Measurements from ENCODE around the gene MROH8. TPM values are rescaled to one million over a fixed set of nuclear protein-coding genes. Genes with fewer than 3 reads are reported as not detected.

Gene MROH8
- total and polyA plus RNA-seq, 2 of the 13 experiments (the other 11 are each of a cell fraction or from before 2014, with no cell fraction given) = 2.6 to 5.5 TPM

- H3K9me3 ChIP-seq (ENCODE audit: low read length) = no peaks in the 10 kb centered on the region
- FAIRE-seq (no peak), DNase-seq (ENCODE audit: low spot score) (no peak), ATAC-seq (no peak)
- in situ Hi-C loops (cut with HindIII; ENCODE audit: extremely low pct_ligation_motif_present, low pct_unique_long_range_greater_than_20kb) (no loop called here), intact Hi-C loops (cut with micrococcal nuclease; ENCODE audit: unreplicated experiment) (no loop called here)
- no peaks in the 10 kb centered on the region for H3K27me3 ChIP-seq (ENCODE audit: control insufficient read depth in 1 of 2, insufficient read depth in 2 of 2, low read length in 2 of 2)
- no peak overlapping the region for H3K4me2 ChIP-seq (ENCODE audit: low read depth, low read length)
- H3K79me2 ChIP-seq (ENCODE audit: insufficient read depth, low read length) = no peaks in the 10 kb centered on the region
- H3K27ac ChIP-seq (ENCODE audit: extremely low read length, insufficient read depth, low read length) = no peak overlapping the region
- H3K9ac ChIP-seq (ENCODE audit: insufficient read depth, low read depth, low read length) = no peak overlapping the region
- no peak overlapping the region for H3K4me3 ChIP-seq (replicated peaks in 1 of 3; ENCODE audit: insufficient read depth in 1 of 3, low read depth in 2 of 3, low read length in 3 of 3)
- peaks cover 0 to 2% of the 10 kb centered on the region in 2 experiments; a peak in 1 of 5 replicates for H3K36me3 ChIP-seq (replicated peaks in 1 of 2; ENCODE audit: control insufficient read depth in 1 of 2, insufficient read depth in 2 of 2, low read length in 2 of 2)
- H4K20me1 ChIP-seq (ENCODE audit: insufficient read depth, low read length) = no peaks in the 10 kb centered on the region
- ChIA-PET POLR2A (interaction anchor here (1.0 kb wide), 1 partner anchor 13 kb away, joined by 3 read pairs; no protein-coding TSS in a partner anchor), CTCF (ENCODE audit: low intra/inter-chr PET ratio, low total read pairs) (no interaction called here)
- no TSS peak for BruUV-seq (replicated peaks)
- H2AFZ ChIP-seq (ENCODE audit: low read length) = no peak overlapping the region
- WGBS (ENCODE audit: low lambda C conversion rate) = 94% methylated on average over 1 of the region's 1 CpG
- no peaks in the 10 kb centered on the region for H3K4me1 ChIP-seq (ENCODE audit: insufficient read depth, low read length)
- TF ChIP-seq RFXANK (CRISPR knock-in tag; IDR thresholded peaks at IDR 0.05) (no peak), XRCC5 (optimal IDR thresholded peaks at IDR 0.05; ENCODE audit: low read length) (no peak), ZBTB2 (CRISPR knock-in tag; IDR thresholded peaks at IDR 0.05; ENCODE audit: low read depth) (no peak), ZNF773 (CRISPR knock-in tag; IDR thresholded peaks at IDR 0.05; ENCODE audit: borderline replicate concordance) (no peak), DMAP1 (CRISPR knock-in tag; IDR thresholded peaks at IDR 0.05) (no peak), SP4 (CRISPR knock-in tag; IDR thresholded peaks at IDR 0.05) (no peak), HDAC1 (CRISPR knock-in tag; IDR thresholded peaks at IDR 0.05) (no peak), PHF20 (CRISPR knock-in tag; IDR thresholded peaks at IDR 0.05) (no peak), ZNF230 (CRISPR knock-in tag; IDR thresholded peaks at IDR 0.05) (no peak), KDM6A (CRISPR knock-in tag; IDR thresholded peaks at IDR 0.05; ENCODE audit: low read depth) (no peak), ARNT2 (CRISPR knock-in tag; IDR thresholded peaks at IDR 0.05; ENCODE audit: low read depth) (no peak), ZNF138 (CRISPR knock-in tag; IDR thresholded peaks at IDR 0.05; ENCODE audit: low read depth) (no peak), CCAR2 (optimal IDR thresholded peaks at IDR 0.05; ENCODE audit: low read depth, low read length) (no peak), ZNF781 (CRISPR knock-in tag; IDR thresholded peaks at IDR 0.05; ENCODE audit: borderline replicate concordance, not compliant biosample characterization) (no peak), ZNF224 (CRISPR knock-in tag; IDR thresholded peaks at IDR 0.05) (no peak), ZNF800 (CRISPR knock-in tag; IDR thresholded peaks at IDR 0.05) (no peak), ZNF547 (CRISPR knock-in tag; IDR thresholded peaks at IDR 0.05) (no peak)
- TF ChIP-seq, protein P1, sequence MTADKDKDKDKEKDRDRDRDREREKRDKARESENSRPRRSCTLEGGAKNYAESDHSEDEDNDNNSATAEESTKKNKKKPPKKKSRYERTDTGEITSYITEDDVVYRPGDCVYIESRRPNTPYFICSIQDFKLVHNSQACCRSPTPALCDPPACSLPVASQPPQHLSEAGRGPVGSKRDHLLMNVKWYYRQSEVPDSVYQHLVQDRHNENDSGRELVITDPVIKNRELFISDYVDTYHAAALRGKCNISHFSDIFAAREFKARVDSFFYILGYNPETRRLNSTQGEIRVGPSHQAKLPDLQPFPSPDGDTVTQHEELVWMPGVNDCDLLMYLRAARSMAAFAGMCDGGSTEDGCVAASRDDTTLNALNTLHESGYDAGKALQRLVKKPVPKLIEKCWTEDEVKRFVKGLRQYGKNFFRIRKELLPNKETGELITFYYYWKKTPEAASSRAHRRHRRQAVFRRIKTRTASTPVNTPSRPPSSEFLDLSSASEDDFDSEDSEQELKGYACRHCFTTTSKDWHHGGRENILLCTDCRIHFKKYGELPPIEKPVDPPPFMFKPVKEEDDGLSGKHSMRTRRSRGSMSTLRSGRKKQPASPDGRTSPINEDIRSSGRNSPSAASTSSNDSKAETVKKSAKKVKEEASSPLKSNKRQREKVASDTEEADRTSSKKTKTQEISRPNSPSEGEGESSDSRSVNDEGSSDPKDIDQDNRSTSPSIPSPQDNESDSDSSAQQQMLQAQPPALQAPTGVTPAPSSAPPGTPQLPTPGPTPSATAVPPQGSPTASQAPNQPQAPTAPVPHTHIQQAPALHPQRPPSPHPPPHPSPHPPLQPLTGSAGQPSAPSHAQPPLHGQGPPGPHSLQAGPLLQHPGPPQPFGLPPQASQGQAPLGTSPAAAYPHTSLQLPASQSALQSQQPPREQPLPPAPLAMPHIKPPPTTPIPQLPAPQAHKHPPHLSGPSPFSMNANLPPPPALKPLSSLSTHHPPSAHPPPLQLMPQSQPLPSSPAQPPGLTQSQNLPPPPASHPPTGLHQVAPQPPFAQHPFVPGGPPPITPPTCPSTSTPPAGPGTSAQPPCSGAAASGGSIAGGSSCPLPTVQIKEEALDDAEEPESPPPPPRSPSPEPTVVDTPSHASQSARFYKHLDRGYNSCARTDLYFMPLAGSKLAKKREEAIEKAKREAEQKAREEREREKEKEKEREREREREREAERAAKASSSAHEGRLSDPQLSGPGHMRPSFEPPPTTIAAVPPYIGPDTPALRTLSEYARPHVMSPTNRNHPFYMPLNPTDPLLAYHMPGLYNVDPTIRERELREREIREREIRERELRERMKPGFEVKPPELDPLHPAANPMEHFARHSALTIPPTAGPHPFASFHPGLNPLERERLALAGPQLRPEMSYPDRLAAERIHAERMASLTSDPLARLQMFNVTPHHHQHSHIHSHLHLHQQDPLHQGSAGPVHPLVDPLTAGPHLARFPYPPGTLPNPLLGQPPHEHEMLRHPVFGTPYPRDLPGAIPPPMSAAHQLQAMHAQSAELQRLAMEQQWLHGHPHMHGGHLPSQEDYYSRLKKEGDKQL (CRISPR knock-in tag; IDR thresholded peaks at IDR 0.05; ENCODE audit: low read depth) = no peak
Measured at GRCh38 chr20:37165031-37165430, 14.3 kb downstream of the MROH8 start.

Measured in HepG2 (cell line).